Nephron (organoid): Measurements from ENCODE around the gene ECHS1.
"Not testable (repeated sequence)": the region's sequence is repeated elsewhere in the genome, so short reads cannot be mapped to it uniquely, and the experiment has no call there.

ENCODE experiments used
- H3K27ac Mint-ChIP-seq, 3 experiments: 2 replicates each; pipeline ENCODE4 v1.8.0; 2020; ENCODE audit warnings: mixed read lengths in 3 of 3, mild to moderate bottlenecking in 2 of 3, moderate library complexity in 1 of 3
- H3K27me3 Mint-ChIP-seq: 2 replicates; pipeline ENCODE4 v1.8.0; 2021; ENCODE audit warnings: low read depth, mild to moderate bottlenecking, moderate library complexity, mixed read lengths
- H3K36me3 Mint-ChIP-seq: 2 replicates; pipeline ENCODE4 v1.8.0; 2020; ENCODE audit warnings: low read depth, mixed read lengths
- H3K4me1 Mint-ChIP-seq: 2 replicates; pipeline ENCODE4 v1.8.0; 2020; ENCODE audit warnings: mixed read lengths
- H3K4me3 Mint-ChIP-seq, 3 experiments: 2 replicates each; pipeline ENCODE4 v1.8.0; 2020; ENCODE audit warnings: mild to moderate bottlenecking in 3 of 3, mixed read lengths in 3 of 3, moderate library complexity in 2 of 3
- H3K9me3 Mint-ChIP-seq: 2 replicates; pipeline ENCODE4 v1.8.0; 2020; ENCODE audit warnings: mixed read lengths
- CTCF ChIP-seq, 3 experiments: fragments of 200-600 bp; sonication (generic); IDR thresholded peaks; one replicate each; pipeline ENCODE4 v1.5.0; 2021; ENCODE audit warnings: antibody characterized with exemption in 3 of 3; ENCODE audit not compliant: unreplicated experiment in 3 of 3

The ECHS1 gene

GRCh38 chr10:133368153-133368552 is 5.0 kb downstream of the ECHS1 start:
- Mint-ChIP-seq H3K4me1 (peaks cover 24% of the 10 kb centered on the region), H3K36me3 (peaks cover 41% of the 10 kb centered on the region), H3K27me3 (no peaks in the 10 kb centered on the region), H3K4me3 (peak overlapping the region in 1 of 3 experiments; percentile 1), H3K9me3 (no peaks in the 10 kb centered on the region), H3K27ac (peak overlapping the region; percentile 27 to 67 (median 52))
- TF ChIP-seq CTCF (IDR thresholded peaks at IDR 0.05; ENCODE audit: unreplicated experiment in 3 of 3), result no peak

- H3K27me3 Mint-ChIP-seq, H3K9me3 Mint-ChIP-seq, H3K4me3 Mint-ChIP-seq: not testable (repeated sequence)
- peaks cover 48% of the 10 kb centered on the region for H3K36me3 Mint-ChIP-seq
- peak overlapping the region; percentile 27 to 67 (median 52) for H3K27ac Mint-ChIP-seq
- H3K4me1 Mint-ChIP-seq, result peaks cover 24% of the 10 kb centered on the region
Measured at GRCh38 chr10:133367461-133367860, 5.7 kb downstream of the ECHS1 start.

GRCh38 chr10:133366751-133367150 is 6.4 kb downstream of the ECHS1 start:
- peaks cover 54% of the 10 kb centered on the region for H3K36me3 Mint-ChIP-seq
- H3K9me3 Mint-ChIP-seq, result no peaks in the 10 kb centered on the region
- H3K27ac Mint-ChIP-seq, result no peak overlapping the region
- no peaks in the 10 kb centered on the region for H3K27me3 Mint-ChIP-seq
- TF ChIP-seq CTCF (IDR thresholded peaks at IDR 0.05; ENCODE audit: unreplicated experiment in 3 of 3), result no peak
- H3K4me1 Mint-ChIP-seq, result peaks cover 24% of the 10 kb centered on the region
- no peak overlapping the region for H3K4me3 Mint-ChIP-seq

- no peaks in the 10 kb centered on the region for H3K27me3 Mint-ChIP-seq
Measured at GRCh38 chr10:133366130-133366478, 7.0 kb downstream of the ECHS1 start.

GRCh38 chr10:133365461-133366129 is 7.6 kb downstream of the ECHS1 start:
- H3K9me3 Mint-ChIP-seq, result no peaks in the 10 kb centered on the region
- H3K36me3 Mint-ChIP-seq, result peaks cover 59% of the 10 kb centered on the region
- no peak overlapping the region for H3K27ac Mint-ChIP-seq
- H3K4me1 Mint-ChIP-seq, result peaks cover 23% of the 10 kb centered on the region
- no peak overlapping the region for H3K4me3 Mint-ChIP-seq
- no peak for TF ChIP-seq CTCF (IDR thresholded peaks at IDR 0.05; ENCODE audit: unreplicated experiment in 3 of 3)
- H3K27me3 Mint-ChIP-seq, result no peaks in the 10 kb centered on the region

More at GRCh38 chr10:133366130-133366478, 7.0 kb downstream of the ECHS1 start:
- peaks cover 59% of the 10 kb centered on the region for H3K36me3 Mint-ChIP-seq
- no peak overlapping the region for H3K4me3 Mint-ChIP-seq
- peaks cover 24% of the 10 kb centered on the region for H3K4me1 Mint-ChIP-seq
- H3K27ac Mint-ChIP-seq, result no peak overlapping the region
- TF ChIP-seq CTCF (IDR thresholded peaks at IDR 0.05; ENCODE audit: unreplicated experiment in 3 of 3), result no peak
- no peaks in the 10 kb centered on the region for H3K9me3 Mint-ChIP-seq

GRCh38 chr10:133364645-133365431 is 8.3 kb downstream of the ECHS1 start:
- Mint-ChIP-seq H3K36me3 (peaks cover 52% of the 10 kb centered on the region), H3K4me1 (peaks cover 19% of the 10 kb centered on the region), H3K27me3 (no peaks in the 10 kb centered on the region), H3K27ac (no peak overlapping the region), H3K4me3 (no peak overlapping the region), H3K9me3 (no peaks in the 10 kb centered on the region)
- TF ChIP-seq CTCF (IDR thresholded peaks at IDR 0.05; ENCODE audit: unreplicated experiment in 3 of 3), result no peak
